RWPE1 (cell line): ENCODE measurements around the gene ZFC3H1.

Experiments used
- CTCF ChIA-PET: fragments of 350-600 bp; sonication (Branson Sonifier 250); formaldehyde crosslinking; extraction: SDS; loops from one replicate; lab custom pipeline; 2021; lab: Yijun Ruan, JAX
- POLR2A ChIA-PET: fragments of 400-600 bp; formaldehyde crosslinking; extraction: SDS; loops from one replicate; lab custom pipeline; 2020; ENCODE audit warnings: antibody characterized with exemption; ENCODE audit not compliant: low non-redundant PET; lab: Yijun Ruan, JAX
- DNase-seq: peaks from one replicate; pipeline ENCODE4 v3.0.0; 2012; ENCODE audit warnings: low spot score
- H3K27ac ChIP-seq: fragments of 450-650 bp; 2 replicates; pipeline ENCODE4 v1.5.1; 2017
- CTCF ChIP-seq: fragments of 450-650 bp; conservative IDR thresholded peaks from 2 replicates; pipeline ENCODE4 v1.5.1; 2017; ENCODE audit warnings: low read depth, mild to moderate bottlenecking

Gene ZFC3H1

GRCh38 chr12:71654200-71654599 is 9.4 kb downstream of the ZFC3H1 start:
- TF ChIP-seq CTCF, result no peak
- POLR2A ChIA-PET, result no interaction called here
- CTCF ChIA-PET, result interaction anchor here (0.5 kb wide), 1 partner anchor 18 kb away, joined by 4 read pairs; no protein-coding TSS in a partner anchor

GRCh38 chr12:71653137-71653536 is 10.5 kb downstream of the ZFC3H1 start:
- CTCF ChIA-PET, result interaction anchor here (0.6 to 0.7 kb wide), 2 partner anchors 27 to 237 kb away, joined by 3 to 4 read pairs; no protein-coding TSS in a partner anchor
- no peak for DNase-seq
- no peak overlapping the region for H3K27ac ChIP-seq
- TF ChIP-seq CTCF, result no peak
- POLR2A ChIA-PET, result no interaction called here

More at GRCh38 chr12:71654200-71654599, 9.4 kb downstream of the ZFC3H1 start:
- no peak for DNase-seq
- H3K27ac ChIP-seq, result no peak overlapping the region

- no peak for TF ChIP-seq CTCF
- no peak overlapping the region for H3K27ac ChIP-seq
- ChIA-PET POLR2A (no interaction called here), CTCF (interaction anchor here (0.6 to 0.7 kb wide), 2 partner anchors 26 to 237 kb away, joined by 3 to 4 read pairs; no protein-coding TSS in a partner anchor)
- no peak for DNase-seq
Observed at GRCh38 chr12:71652656-71653055, 11.0 kb downstream of the ZFC3H1 start.

GRCh38 chr12:71649401-71649800 is 14.2 kb downstream of the ZFC3H1 start:
- TF ChIP-seq CTCF, result no peak
- no peak overlapping the region for H3K27ac ChIP-seq
- ChIA-PET CTCF (no interaction called here), POLR2A (no interaction called here)
- no peak for DNase-seq

- TF ChIP-seq CTCF, result no peak
- DNase-seq, result no peak
- no peak overlapping the region for H3K27ac ChIP-seq
- ChIA-PET POLR2A (no interaction called here), CTCF (interaction anchor here (0.6 kb wide), 2 partner anchors 130 to 230 kb away, joined by 3 to 4 read pairs; no protein-coding TSS in a partner anchor)
Observed at GRCh38 chr12:71648537-71648936, 15.1 kb downstream of the ZFC3H1 start.

- CTCF ChIA-PET, result interaction anchor here (1.3 kb wide), 1 partner anchor 10 kb away, joined by 6 read pairs; no protein-coding TSS in a partner anchor
- no peak overlapping the region for H3K27ac ChIP-seq
- no peak for TF ChIP-seq CTCF
- DNase-seq, result no peak
- POLR2A ChIA-PET, result interaction anchor here (0.5 kb wide), 1 partner anchor 18 kb away, joined by 3 read pairs; no protein-coding TSS in a partner anchor
Observed at GRCh38 chr12:71646512-71646911, 17.1 kb downstream of the ZFC3H1 start.
